Glutamatergic neuron (in vitro differentiated cells): ENCODE measurements around the gene PCP4. TPM values are rescaled to one million over a fixed set of nuclear protein-coding genes. Genes with fewer than 3 reads are reported as not detected.

Source experiments
- DNase-seq: peaks from one replicate; pipeline ENCODE4 v3.0.0; 2022
- H3K27ac Mint-ChIP-seq: one replicate; pipeline ENCODE4 v1.8.0; 2020; ENCODE audit warnings: mild to moderate bottlenecking, mixed read lengths, inconsistent platforms; ENCODE audit not compliant: unreplicated experiment
- H3K27me3 Mint-ChIP-seq: one replicate; pipeline ENCODE4 v1.8.0; 2020; ENCODE audit warnings: mild to moderate bottlenecking, moderate library complexity, mixed read lengths, inconsistent platforms; ENCODE audit not compliant: unreplicated experiment
- H3K36me3 Mint-ChIP-seq: one replicate; pipeline ENCODE4 v1.8.0; 2020; ENCODE audit warnings: mild to moderate bottlenecking, mixed read lengths, inconsistent platforms; ENCODE audit not compliant: unreplicated experiment
- H3K4me1 Mint-ChIP-seq: one replicate; pipeline ENCODE4 v1.8.0; 2020; ENCODE audit warnings: mild to moderate bottlenecking, low read depth, mixed read lengths, inconsistent platforms; ENCODE audit not compliant: unreplicated experiment
- H3K4me3 Mint-ChIP-seq: one replicate; pipeline ENCODE4 v1.8.0; 2020; ENCODE audit warnings: mild to moderate bottlenecking, mixed read lengths, inconsistent platforms; ENCODE audit not compliant: unreplicated experiment
- H3K9me3 Mint-ChIP-seq: one replicate; pipeline ENCODE4 v1.8.0; 2020; ENCODE audit warnings: mild to moderate bottlenecking, moderate library complexity, mixed read lengths, inconsistent platforms; ENCODE audit not compliant: unreplicated experiment
- CTCF ChIP-seq: fragments of 200-600 bp; sonication (generic); IDR thresholded peaks from one replicate; pipeline ENCODE4 v1.5.0; 2021; ENCODE audit not compliant: partially characterized antibody, unreplicated experiment
- total RNA-seq: library from RNA; stranded (reverse); fragmentation: NEBNext Ultra II Directional; extraction: Animal tissue kit (Norgen Biotek cat#: 25700); gene quantifications from one replicate; pipeline ENCODE4 v1.2.1, GENCODE V29; 2021; ENCODE audit not compliant: unreplicated experiment

The PCP4 gene
- total RNA-seq, 1 donor from 2014 or later = 1.9 TPM

- no peak overlapping the region for H3K4me3 Mint-ChIP-seq
- H3K9me3 Mint-ChIP-seq = peaks cover 5% of the 10 kb centered on the region
- H3K36me3 Mint-ChIP-seq = no peaks in the 10 kb centered on the region
- no peak for TF ChIP-seq CTCF
- H3K27me3 Mint-ChIP-seq = no peaks in the 10 kb centered on the region
- no peak for DNase-seq
- H3K4me1 Mint-ChIP-seq = no peaks in the 10 kb centered on the region
- no peak overlapping the region for H3K27ac Mint-ChIP-seq
Measured at GRCh38 chr21:39976800-39977199, 109.6 kb downstream of the PCP4 start.

Other genes with a start within 250 kb of the PCP4 start
- not detected for gene IGSF5, start 122.3 kb upstream of the PCP4 start, total RNA-seq